ENCODE results near the gene ESD. TPM values are rescaled to one million over a fixed set of nuclear protein-coding genes. Genes with fewer than 3 reads are reported as not detected.
"Not testable (repeated sequence)": the region's sequence is repeated elsewhere in the genome, so short reads cannot be mapped to it uniquely, and the experiment has no call there.

Gene ESD
- total and polyA plus RNA-seq, 4 donors, result 78.9 to 167 (median 99.1) TPM

DNA sequence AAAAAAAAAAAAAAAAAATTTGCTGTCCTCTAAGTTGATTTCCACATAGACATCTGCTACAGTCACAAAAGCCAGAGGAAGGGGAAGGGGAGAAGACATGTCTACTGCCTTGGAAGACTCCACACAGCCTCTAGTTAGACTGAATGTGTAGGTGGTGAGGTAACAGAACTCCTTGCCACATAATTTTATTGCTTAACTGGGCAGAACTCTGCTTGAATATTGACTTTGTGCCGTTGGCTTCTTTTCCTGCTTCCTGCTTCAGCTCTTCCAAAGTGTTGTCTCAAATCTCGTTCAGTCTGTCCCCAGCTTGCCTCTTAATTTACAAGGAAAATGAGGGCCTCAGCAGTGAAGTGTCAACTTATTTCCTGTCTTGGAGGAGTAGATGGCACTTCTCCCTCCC, 37.1 kb downstream of the ESD start:
- no peaks in the 10 kb centered on the region for H3K27me3 ChIP-seq (ENCODE audit: control insufficient read depth in 3 of 3, insufficient read depth in 3 of 3, low read length in 2 of 3)
- H3K9me3 ChIP-seq (ENCODE audit: control insufficient read depth in 4 of 4, insufficient read depth in 3 of 4, low read length in 3 of 4), result no peaks in the 10 kb centered on the region
- H3K27ac ChIP-seq (ENCODE audit: low read depth in 1 of 2, low read length in 1 of 2), result peak overlapping the region in 1 of 2 donors; percentile 32
- TF ChIP-seq, protein P1, sequence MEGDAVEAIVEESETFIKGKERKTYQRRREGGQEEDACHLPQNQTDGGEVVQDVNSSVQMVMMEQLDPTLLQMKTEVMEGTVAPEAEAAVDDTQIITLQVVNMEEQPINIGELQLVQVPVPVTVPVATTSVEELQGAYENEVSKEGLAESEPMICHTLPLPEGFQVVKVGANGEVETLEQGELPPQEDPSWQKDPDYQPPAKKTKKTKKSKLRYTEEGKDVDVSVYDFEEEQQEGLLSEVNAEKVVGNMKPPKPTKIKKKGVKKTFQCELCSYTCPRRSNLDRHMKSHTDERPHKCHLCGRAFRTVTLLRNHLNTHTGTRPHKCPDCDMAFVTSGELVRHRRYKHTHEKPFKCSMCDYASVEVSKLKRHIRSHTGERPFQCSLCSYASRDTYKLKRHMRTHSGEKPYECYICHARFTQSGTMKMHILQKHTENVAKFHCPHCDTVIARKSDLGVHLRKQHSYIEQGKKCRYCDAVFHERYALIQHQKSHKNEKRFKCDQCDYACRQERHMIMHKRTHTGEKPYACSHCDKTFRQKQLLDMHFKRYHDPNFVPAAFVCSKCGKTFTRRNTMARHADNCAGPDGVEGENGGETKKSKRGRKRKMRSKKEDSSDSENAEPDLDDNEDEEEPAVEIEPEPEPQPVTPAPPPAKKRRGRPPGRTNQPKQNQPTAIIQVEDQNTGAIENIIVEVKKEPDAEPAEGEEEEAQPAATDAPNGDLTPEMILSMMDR (IDR thresholded peaks at IDR 0.05; ENCODE audit: control extremely low read depth, extremely low read depth), result no peak
- no peak overlapping the region for H3K4me3 ChIP-seq
- WGBS, 2 donors, result 5 to 14% methylated on average over 2 of the region's 2 CpGs
- no peaks in the 10 kb centered on the region for H3K36me3 ChIP-seq (ENCODE audit: control insufficient read depth in 4 of 4, insufficient read depth in 4 of 4, low read length in 4 of 4)
- ATAC-seq (ENCODE audit: insufficient read depth, low FRiP score), result peak; percentile 51
- DNase-seq, result peak in 1 of 3 donors; percentile 45
- H3K9ac ChIP-seq (ENCODE audit: insufficient read depth in 1 of 2, low read length in 2 of 2), result no peak overlapping the region
- peaks cover 0 to 4% (median 0%) of the 10 kb centered on the region in 5 donors for H3K4me1 ChIP-seq (ENCODE audit: control insufficient read depth in 5 of 5, insufficient read depth in 5 of 5, low read length in 5 of 5)

DNA sequence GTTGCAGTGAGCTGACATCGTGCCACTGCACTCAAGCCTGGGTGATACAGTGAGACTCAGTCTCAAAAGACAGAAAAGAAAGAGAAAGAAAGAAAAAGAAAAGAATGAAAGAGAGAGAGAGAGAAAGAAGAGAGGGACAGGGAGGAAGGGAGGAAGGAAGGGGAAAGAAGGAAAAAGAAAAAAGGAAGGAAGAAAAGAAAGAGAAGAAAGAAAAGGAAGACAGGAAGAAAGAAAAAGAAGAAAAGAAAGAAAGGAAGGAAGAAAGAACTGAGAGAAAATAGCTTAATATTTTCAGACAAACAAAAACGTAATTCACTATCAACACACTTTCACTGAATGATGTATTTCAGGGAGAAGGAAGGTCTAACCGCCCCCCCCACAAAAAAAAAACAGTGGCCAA, 39.3 kb downstream of the ESD start:
- Histone ChIP-seq H3K27ac (ENCODE audit: low read depth in 1 of 2, low read length in 1 of 2) (no peak overlapping the region), H3K36me3 (ENCODE audit: control insufficient read depth in 4 of 4, insufficient read depth in 4 of 4, low read length in 4 of 4) (no peaks in the 10 kb centered on the region), H3K9me3 (ENCODE audit: control insufficient read depth in 4 of 4, insufficient read depth in 3 of 4, low read length in 3 of 4) (no peaks in the 10 kb centered on the region), H3K27me3 (ENCODE audit: control insufficient read depth in 3 of 3, insufficient read depth in 3 of 3, low read length in 2 of 3) (no peaks in the 10 kb centered on the region), H3K9ac (ENCODE audit: insufficient read depth in 1 of 2, low read length in 2 of 2) (no peak overlapping the region), H3K4me3 (no peak overlapping the region), H3K4me1 (ENCODE audit: control insufficient read depth in 5 of 5, insufficient read depth in 5 of 5, low read length in 5 of 5) (peaks cover 0 to 4% (median 0%) of the 10 kb centered on the region in 5 donors)
- TF ChIP-seq, protein P1 (IDR thresholded peaks at IDR 0.05; ENCODE audit: control extremely low read depth, extremely low read depth), result no peak
- 74 to 75% methylated on average over 3 of the region's 3 CpGs for WGBS, 2 donors
- no peak for ATAC-seq (ENCODE audit: insufficient read depth, low FRiP score)
- DNase-seq, result no peak

DNA sequence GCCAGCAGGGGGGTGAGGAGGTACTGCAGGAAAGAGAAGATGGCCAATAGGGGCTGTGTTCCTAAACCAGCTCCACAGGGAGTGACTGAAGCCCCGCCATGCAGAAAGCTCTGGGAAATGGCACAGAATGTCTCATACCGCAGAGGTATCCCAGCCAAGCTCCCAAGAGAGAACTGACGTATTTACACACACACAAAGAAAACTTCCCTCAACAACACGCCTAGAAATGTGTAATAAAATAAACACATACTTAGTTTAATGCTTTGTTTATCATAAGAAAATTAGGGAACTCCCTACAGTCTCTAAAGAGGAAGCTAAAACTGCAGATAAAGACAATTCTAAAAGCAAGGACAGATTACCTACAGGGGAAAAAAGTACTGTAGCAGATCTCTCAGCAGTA, 40.0 kb downstream of the ESD start:
- Histone ChIP-seq H3K9ac (ENCODE audit: insufficient read depth in 1 of 2, low read length in 2 of 2) (no peak overlapping the region), H3K9me3 (ENCODE audit: control insufficient read depth in 4 of 4, insufficient read depth in 3 of 4, low read length in 3 of 4) (no peaks in the 10 kb centered on the region), H3K36me3 (ENCODE audit: control insufficient read depth in 4 of 4, insufficient read depth in 4 of 4, low read length in 4 of 4) (peaks cover 0 to 2% (median 0%) of the 10 kb centered on the region in 4 donors), H3K4me3 (no peak overlapping the region), H3K4me1 (ENCODE audit: control insufficient read depth in 5 of 5, insufficient read depth in 5 of 5, low read length in 5 of 5) (peaks cover 0 to 4% (median 0%) of the 10 kb centered on the region in 5 donors), H3K27ac (ENCODE audit: low read depth in 1 of 2, low read length in 1 of 2) (no peak overlapping the region), H3K27me3 (ENCODE audit: control insufficient read depth in 3 of 3, insufficient read depth in 3 of 3, low read length in 2 of 3) (no peaks in the 10 kb centered on the region)
- TF ChIP-seq, protein P1 (IDR thresholded peaks at IDR 0.05; ENCODE audit: control extremely low read depth, extremely low read depth), result no peak
- ATAC-seq (ENCODE audit: insufficient read depth, low FRiP score) (no peak), DNase-seq (peak in 2 of 3 donors; percentile 23 to 27)
- 26 to 29% methylated on average over 4 of the region's 4 CpGs for WGBS, 2 donors

DNA sequence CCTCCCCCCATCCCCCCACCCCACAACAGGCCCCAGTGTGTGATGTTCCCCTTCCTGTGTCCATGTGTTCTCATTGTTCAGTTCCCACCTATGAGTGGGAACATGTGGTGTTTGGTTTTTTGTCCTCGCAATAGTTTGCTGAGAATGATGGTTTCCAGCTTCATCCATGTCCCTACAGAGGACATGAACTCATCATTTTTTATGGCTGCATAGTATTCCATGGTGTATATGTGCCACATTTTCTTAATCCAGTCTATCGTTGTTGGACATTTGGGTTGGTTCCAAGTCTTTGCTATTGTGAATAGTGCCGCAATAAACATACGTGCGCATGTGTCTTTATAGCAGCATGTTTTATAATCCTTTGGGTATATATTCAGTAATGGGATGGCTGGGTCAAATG, 41.5 kb downstream of the ESD start:
- not testable (repeated sequence) for DNase-seq; H3K4me1 ChIP-seq (ENCODE audit: control insufficient read depth in 5 of 5, insufficient read depth in 5 of 5, low read length in 5 of 5); H3K36me3 ChIP-seq (ENCODE audit: control insufficient read depth in 4 of 4, insufficient read depth in 4 of 4, low read length in 4 of 4); H3K9me3 ChIP-seq (ENCODE audit: control insufficient read depth in 4 of 4, insufficient read depth in 3 of 4, low read length in 3 of 4); H3K27me3 ChIP-seq (ENCODE audit: control insufficient read depth in 3 of 3, insufficient read depth in 3 of 3, low read length in 2 of 3); H3K27ac ChIP-seq (ENCODE audit: low read depth in 1 of 2, low read length in 1 of 2); H3K9ac ChIP-seq (ENCODE audit: insufficient read depth in 1 of 2, low read length in 2 of 2); ATAC-seq (ENCODE audit: insufficient read depth, low FRiP score); H3K4me3 ChIP-seq
- 63 to 95% methylated on average over 1 to 4 of the region's 5 CpGs for WGBS, 2 donors

All from lung (tissue), 12 donors.